Osteoblast (primary cell): ENCODE measurements around the gene B3GALNT1. TPM values are rescaled to one million over a fixed set of nuclear protein-coding genes. Genes with fewer than 3 reads are reported as not detected.
"Not testable (repeated sequence)": the region's sequence is repeated elsewhere in the genome, so short reads cannot be mapped to it uniquely, and the experiment has no call there.

Experiments
- DNase-seq: peaks from one replicate; pipeline ENCODE4 v3.0.0; 2011; ENCODE audit warnings: low spot score, mixed read lengths; ENCODE audit not compliant: insufficient read length; ENCODE audit errors: missing footprints
- H2AFZ ChIP-seq: 2 replicates; pipeline ENCODE4 v1.6.0; 2011; ENCODE audit warnings: mild to moderate bottlenecking, low read length
- H3K27ac ChIP-seq: 2 replicates; pipeline ENCODE4 v1.5.1; 2011; ENCODE audit warnings: mild to moderate bottlenecking, low read depth, low read length, moderate library complexity
- H3K27me3 ChIP-seq: 2 replicates; pipeline ENCODE4 v1.6.0; 2012; ENCODE audit warnings: mild to moderate bottlenecking, control low read depth, inconsistent platforms, low read length, moderate library complexity; ENCODE audit not compliant: insufficient read depth
- H3K36me3 ChIP-seq: 2 replicates; pipeline ENCODE4 v1.5.1; 2011; ENCODE audit warnings: mild to moderate bottlenecking, low read length, control low read depth, moderate library complexity; ENCODE audit not compliant: insufficient read depth
- H3K4me1 ChIP-seq: 2 replicates; pipeline ENCODE4 v1.5.1; 2011; ENCODE audit warnings: mild to moderate bottlenecking, low read length, control low read depth, moderate library complexity; ENCODE audit not compliant: insufficient read depth
- H3K4me2 ChIP-seq: 2 replicates; pipeline ENCODE4 v1.6.0; 2011; ENCODE audit warnings: mild to moderate bottlenecking, low read length; ENCODE audit not compliant: insufficient read depth
- H3K4me3 ChIP-seq: fragments of 200-600 bp; sonication (generic); 3 replicates; pipeline ENCODE4 v1.5.1; 2012; ENCODE audit warnings: mild to moderate bottlenecking, low read length, inconsistent platforms; ENCODE audit not compliant: insufficient read depth
- H3K79me2 ChIP-seq: 2 replicates; pipeline ENCODE4 v1.6.0; 2012; ENCODE audit warnings: mild to moderate bottlenecking, low read length, control low read depth, inconsistent platforms; ENCODE audit not compliant: insufficient read depth
- H3K9me3 ChIP-seq: 2 replicates; pipeline ENCODE4 v1.5.1; 2011; ENCODE audit warnings: low read depth, low read length, control low read depth
- H4K20me1 ChIP-seq: 2 replicates; pipeline ENCODE4 v1.6.0; 2012; ENCODE audit warnings: mild to moderate bottlenecking, low read length, control low read depth; ENCODE audit not compliant: insufficient read depth
- CTCF ChIP-seq: IDR thresholded peaks from 2 replicates; pipeline ENCODE4 v1.5.1; 2011; ENCODE audit warnings: mild to moderate bottlenecking, low read depth, low read length, moderate library complexity; ENCODE audit errors: extremely low read depth
- total RNA-seq: library from RNA; depleted of rRNA; stranded (reverse); fragments of >200 nt; gene quantifications from 2 replicates; pipeline ENCODE4 v1.2.3, GENCODE V29; 2012

The B3GALNT1 gene
- total RNA-seq, 1 donor = 25.0 TPM

GRCh38 chr3:161035711-161036110 is 69.4 kb downstream of the B3GALNT1 start:
- Histone ChIP-seq H3K9me3 (no peaks in the 10 kb centered on the region), H3K27ac (peak overlapping the region; percentile 93), H4K20me1 (no peaks in the 10 kb centered on the region), H3K79me2 (no peaks in the 10 kb centered on the region), H3K36me3 (no peaks in the 10 kb centered on the region), H3K4me1 (peaks cover 22% of the 10 kb centered on the region), H2AFZ (peak overlapping the region; percentile 81), H3K4me2 (peak overlapping the region; percentile 37), H3K27me3 (no peaks in the 10 kb centered on the region), H3K4me3 (no peak overlapping the region)
- TF ChIP-seq CTCF = no peak
- DNase-seq = peak; percentile 50

- Histone ChIP-seq H3K27ac (peak overlapping the region; percentile 93), H3K4me2 (peak overlapping the region; percentile 37), H2AFZ (peak overlapping the region; percentile 81), H3K4me3 (peak overlapping the region; percentile 16), H3K4me1 (peaks cover 22% of the 10 kb centered on the region)
- H3K9me3 ChIP-seq, H3K27me3 ChIP-seq, H4K20me1 ChIP-seq, H3K36me3 ChIP-seq, H3K79me2 ChIP-seq: not testable (repeated sequence)
- peak; percentile 3 for DNase-seq
Observed at GRCh38 chr3:161034913-161035550, 70.1 kb downstream of the B3GALNT1 start.

Other genes with a start within 250 kb of the B3GALNT1 start
- 94.6 and 118 TPM in 2 replicates for gene NMD3, start 116.0 kb upstream of the B3GALNT1 start, total RNA-seq